Immature natural killer cell (primary cell): Measurements from ENCODE around the gene UMOD. TPM values are rescaled to one million over a fixed set of nuclear protein-coding genes. Genes with fewer than 3 reads are reported as not detected.

Experiments
- DNase-seq, 3 donors: peaks; one replicate each; pipeline ENCODE4 v3.0.0; 2022; ENCODE audit warnings: mixed read lengths in 1 of 3
- H3K27ac Mint-ChIP-seq, 6 donors: one replicate each; pipeline ENCODE4 v1.8.0; 2020; ENCODE audit warnings: mixed read lengths in 6 of 6, mild to moderate bottlenecking in 5 of 6, inconsistent platforms in 4 of 6, moderate library complexity in 3 of 6
- H3K27me3 Mint-ChIP-seq, 3 donors: one replicate each; pipeline ENCODE4 v1.8.0; 2020 to 2021; ENCODE audit warnings: low read depth in 3 of 3, mild to moderate bottlenecking in 3 of 3, mixed read lengths in 3 of 3, moderate library complexity in 3 of 3, inconsistent platforms in 1 of 3
- H3K36me3 Mint-ChIP-seq, 3 donors: one replicate each; pipeline ENCODE4 v1.8.0; 2020; ENCODE audit warnings: mixed read lengths in 3 of 3, inconsistent platforms in 2 of 3, mild to moderate bottlenecking in 2 of 3
- H3K4me1 Mint-ChIP-seq, 2 donors: one replicate each; pipeline ENCODE4 v1.8.0; 2020; ENCODE audit warnings: inconsistent platforms in 2 of 2, mild to moderate bottlenecking in 2 of 2, mixed read lengths in 2 of 2, moderate library complexity in 1 of 2
- H3K4me3 Mint-ChIP-seq, 5 donors: one replicate each; pipeline ENCODE4 v1.8.0; 2020; ENCODE audit warnings: mild to moderate bottlenecking in 5 of 5, mixed read lengths in 5 of 5, inconsistent platforms in 3 of 5, moderate library complexity in 3 of 5
- H3K9me3 Mint-ChIP-seq, 6 donors: one replicate each; pipeline ENCODE4 v1.8.0; 2020; ENCODE audit warnings: mild to moderate bottlenecking in 6 of 6, mixed read lengths in 6 of 6, inconsistent platforms in 4 of 6, moderate library complexity in 3 of 6
- polyA plus RNA-seq, 3 donors: library from polyadenylated mRNA; unstranded; fragments of 300-500 nt; fragmentation: Illumina TruSeq; gene quantifications; one replicate each; pipeline ENCODE4 v1.2.3, GENCODE V29; 2021

UMOD gene
- polyA plus RNA-seq, 3 donors from 2014 or later: not detected

DNA sequence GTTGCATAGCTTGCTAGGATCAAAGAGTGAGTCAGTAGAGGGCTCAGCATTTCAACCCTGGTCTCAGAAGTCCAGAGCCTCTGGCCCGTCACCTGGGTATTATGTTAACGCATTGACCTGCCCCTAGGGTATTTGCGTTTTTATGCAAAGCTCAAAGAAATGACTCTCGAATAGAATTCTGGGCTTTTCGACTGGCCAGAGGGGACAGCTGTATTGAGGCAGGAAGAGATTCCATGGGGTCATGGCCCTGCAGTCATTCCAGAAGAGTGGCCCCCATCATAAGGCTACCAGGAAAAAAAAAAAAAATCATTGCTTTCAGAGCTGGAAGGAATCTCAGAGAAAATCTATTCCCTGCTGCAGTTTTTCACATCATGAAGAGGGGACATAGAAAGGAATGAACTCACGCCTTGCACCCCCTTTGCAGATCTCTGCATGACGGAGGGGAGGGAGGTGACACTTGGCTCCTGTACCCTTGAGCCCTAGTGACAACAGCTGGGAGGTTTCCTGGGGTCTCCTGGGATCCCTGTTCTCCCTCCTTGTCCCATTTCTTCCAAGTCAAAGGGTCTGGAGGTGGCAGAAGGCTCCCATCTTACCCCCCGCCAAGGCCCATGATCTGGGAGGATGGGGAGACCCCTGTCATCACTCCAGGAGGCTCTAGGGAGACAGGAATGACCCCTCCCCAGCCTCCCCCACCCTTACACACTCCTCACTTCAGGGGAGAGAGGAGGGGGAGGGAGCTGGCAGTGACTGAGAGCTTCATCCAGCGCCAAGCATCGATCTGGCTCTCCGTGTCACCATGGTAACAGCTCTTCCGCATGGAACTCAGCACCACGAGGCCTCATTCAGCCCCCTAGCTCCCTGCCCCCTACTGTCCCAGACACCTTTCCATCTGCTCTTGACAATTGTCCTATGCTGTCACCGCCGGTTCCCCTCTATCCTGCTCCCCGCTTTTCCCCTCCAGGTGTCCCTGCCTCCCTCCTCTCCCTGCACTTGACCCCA, 61.0 kb downstream of the UMOD start:
- Mint-ChIP-seq H3K27ac (no peak overlapping the region), H3K27me3 (peaks cover 0 to 4% (median 1%) of the 10 kb centered on the region in 3 donors), H3K9me3 (no peaks in the 10 kb centered on the region), H3K4me3 (no peak overlapping the region), H3K4me1 (no peaks in the 10 kb centered on the region), H3K36me3 (no peaks in the 10 kb centered on the region)
- no peak for DNase-seq

DNA sequence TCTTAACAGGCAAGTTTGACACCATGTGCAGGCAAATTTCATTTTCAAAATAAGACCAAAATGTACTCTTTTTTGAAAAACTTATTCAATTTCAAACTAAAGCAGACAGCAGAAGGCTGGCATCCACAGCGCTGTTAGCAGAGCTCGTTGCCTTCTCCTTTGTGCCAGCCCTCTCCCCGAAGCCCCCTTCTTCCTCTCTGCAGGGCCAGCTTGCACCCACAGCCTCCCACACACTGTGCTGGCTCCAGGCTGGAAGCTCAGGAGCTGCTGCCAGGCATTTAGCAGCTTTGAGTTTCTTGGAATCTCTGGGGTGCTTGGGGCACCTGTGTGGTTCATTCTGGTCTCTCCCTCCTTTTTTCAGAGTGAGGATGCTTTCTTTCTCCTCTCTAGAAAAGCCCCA, 62.9 kb downstream of the UMOD start:
- H3K9me3 Mint-ChIP-seq: no peaks in the 10 kb centered on the region
- no peaks in the 10 kb centered on the region for H3K4me1 Mint-ChIP-seq
- no peak for DNase-seq
- H3K27ac Mint-ChIP-seq: no peak overlapping the region
- peaks cover 0 to 4% (median 1%) of the 10 kb centered on the region in 3 donors for H3K27me3 Mint-ChIP-seq
- H3K36me3 Mint-ChIP-seq: no peaks in the 10 kb centered on the region
- no peak overlapping the region for H3K4me3 Mint-ChIP-seq

DNA sequence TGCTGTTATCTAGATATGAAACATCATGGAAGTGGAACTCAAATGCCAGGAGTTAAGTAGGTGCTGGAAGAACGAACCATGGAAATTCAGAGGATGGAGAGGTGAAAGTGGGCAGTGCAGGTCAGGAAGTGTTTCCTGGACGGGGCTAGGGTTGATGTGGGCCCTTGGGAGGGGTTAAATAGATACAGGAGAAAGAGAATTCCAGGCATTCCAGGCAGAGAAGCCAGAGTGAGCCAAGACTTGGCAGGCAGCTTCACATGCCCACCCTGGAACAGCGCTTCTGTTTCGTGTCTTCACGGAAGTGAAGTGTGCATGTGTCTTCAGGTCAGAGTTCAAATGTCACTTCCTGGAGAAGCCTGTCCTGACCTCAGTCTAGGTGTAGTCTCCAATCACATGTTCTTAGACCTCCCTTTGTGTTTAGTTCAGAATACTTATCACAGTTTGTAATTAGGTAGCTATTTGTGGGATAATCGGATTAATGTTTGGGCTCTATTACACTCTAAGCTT, 66.5 kb downstream of the UMOD start:
- Mint-ChIP-seq H3K4me1 (no peaks in the 10 kb centered on the region), H3K27ac (no peak overlapping the region), H3K36me3 (no peaks in the 10 kb centered on the region), H3K9me3 (no peaks in the 10 kb centered on the region), H3K4me3 (no peak overlapping the region), H3K27me3 (peaks cover 0 to 4% (median 2%) of the 10 kb centered on the region in 3 donors)
- no peak for DNase-seq

Other genes starting within 250 kb of the UMOD start
- gene GP2, start 25.2 kb downstream of the UMOD start, polyA plus RNA-seq: not detected
- gene PDILT, start 52.0 kb upstream of the UMOD start, polyA plus RNA-seq: not detected
- not detected for gene ACSM5, start 56.8 kb upstream of the UMOD start, polyA plus RNA-seq
- not detected for gene ACSM2A, start 98.8 kb upstream of the UMOD start, polyA plus RNA-seq
- not detected for gene ACSM2B, start 223.7 kb upstream of the UMOD start, polyA plus RNA-seq